ENCODE data around the gene GMDS.

Gene GMDS

GRCh38 chr6:2237001-2237400 lies 8.4 kb downstream of the GMDS start:
- no peak for DNase-seq

DNA sequence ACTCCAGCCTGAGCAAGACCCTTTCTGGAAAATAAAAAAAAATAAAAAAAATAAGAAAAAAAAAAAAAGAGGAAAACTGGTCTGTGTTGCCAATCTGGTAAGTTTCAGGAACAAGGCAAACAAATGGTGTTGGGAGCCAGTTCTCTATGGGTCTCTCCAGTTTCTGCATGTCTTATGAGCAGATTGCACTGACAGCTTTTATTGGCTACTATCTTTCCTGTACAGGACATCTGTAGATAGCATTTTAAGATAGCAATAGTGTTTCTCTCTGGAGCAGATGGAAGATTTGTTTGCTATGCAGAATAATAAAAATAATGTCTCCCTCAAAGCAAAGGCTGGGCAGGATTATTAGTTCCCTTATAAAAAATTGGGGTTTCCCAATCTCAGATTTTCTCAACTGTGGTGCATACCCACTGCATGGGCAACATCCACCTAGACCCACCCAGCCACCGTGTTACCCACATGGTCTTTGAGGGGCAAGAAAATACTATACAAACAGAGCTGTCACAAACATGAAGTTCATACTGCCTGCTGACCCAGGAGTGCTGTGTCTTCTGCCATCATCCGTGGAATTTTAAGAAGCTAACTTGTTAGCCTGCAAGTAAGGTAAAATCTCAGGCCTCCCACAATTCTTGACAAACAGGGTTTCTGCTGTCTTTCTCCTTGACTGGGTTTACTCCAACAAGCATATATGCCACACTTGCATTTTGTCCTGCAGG lies 9.5 kb downstream of the GMDS start:
- no peak for DNase-seq

GRCh38 chr6:2232445-2232844 lies 13.0 kb downstream of the GMDS start:
- no peak for DNase-seq

GRCh38 chr6:2231438-2231837 lies 14.0 kb downstream of the GMDS start:
- no peak for DNase-seq

GRCh38 chr6:2230659-2231277 lies 14.6 kb downstream of the GMDS start:
- no peak for DNase-seq

- no peak for DNase-seq
These were observed 15.7 kb downstream of the GMDS start for GRCh38 chr6:2229742-2230141.

GRCh38 chr6:2229039-2229438 lies 16.4 kb downstream of the GMDS start:
- no peak for DNase-seq

DNA sequence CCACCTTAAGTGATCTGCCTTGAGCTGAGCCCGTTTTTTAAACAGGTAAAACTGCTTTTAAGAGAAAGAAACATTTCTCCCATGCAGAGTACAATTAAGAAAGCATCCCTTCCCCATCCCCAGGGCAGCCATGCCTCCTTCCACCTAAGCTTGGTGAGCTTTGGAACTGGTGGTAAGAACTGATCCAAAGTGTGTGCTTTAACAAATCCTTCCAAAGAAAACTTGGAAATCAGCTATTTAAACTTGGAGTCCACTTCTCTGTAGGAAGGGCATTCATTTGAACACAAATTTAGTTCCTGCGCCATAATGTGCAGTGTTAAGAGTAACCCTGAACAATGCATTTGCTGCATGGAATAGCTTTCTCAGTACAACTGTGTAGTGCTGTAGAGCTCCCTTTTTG lies 17.0 kb downstream of the GMDS start:
- no peak for DNase-seq

DNA sequence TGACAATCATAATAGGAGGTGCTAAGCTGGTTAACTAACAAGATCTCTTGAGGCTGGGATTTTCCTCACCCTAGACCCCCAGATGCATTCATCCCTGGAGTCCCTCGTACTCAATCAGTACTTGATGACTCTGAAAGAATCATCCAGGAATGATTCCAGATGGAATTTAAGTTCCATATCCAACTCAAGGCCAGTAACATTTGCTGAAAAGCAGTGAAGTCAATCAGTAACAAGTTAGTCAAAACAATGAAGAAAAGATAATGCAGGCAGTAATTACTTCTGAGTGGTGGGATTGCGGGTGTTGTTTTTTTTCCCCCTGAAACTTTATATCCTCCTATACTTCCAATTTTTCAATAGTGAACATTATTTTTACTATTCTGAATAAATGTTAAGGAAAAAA lies 18.6 kb downstream of the GMDS start:
- no peak for DNase-seq

GRCh38 chr6:2225422-2226392 lies 19.7 kb downstream of the GMDS start:
- no peak for DNase-seq

- DNase-seq = no peak
These were observed 20.5 kb downstream of the GMDS start for GRCh38 chr6:2224847-2225382.

GRCh38 chr6:2222275-2222842 lies 23.0 kb downstream of the GMDS start:
- no peak for DNase-seq

DNA sequence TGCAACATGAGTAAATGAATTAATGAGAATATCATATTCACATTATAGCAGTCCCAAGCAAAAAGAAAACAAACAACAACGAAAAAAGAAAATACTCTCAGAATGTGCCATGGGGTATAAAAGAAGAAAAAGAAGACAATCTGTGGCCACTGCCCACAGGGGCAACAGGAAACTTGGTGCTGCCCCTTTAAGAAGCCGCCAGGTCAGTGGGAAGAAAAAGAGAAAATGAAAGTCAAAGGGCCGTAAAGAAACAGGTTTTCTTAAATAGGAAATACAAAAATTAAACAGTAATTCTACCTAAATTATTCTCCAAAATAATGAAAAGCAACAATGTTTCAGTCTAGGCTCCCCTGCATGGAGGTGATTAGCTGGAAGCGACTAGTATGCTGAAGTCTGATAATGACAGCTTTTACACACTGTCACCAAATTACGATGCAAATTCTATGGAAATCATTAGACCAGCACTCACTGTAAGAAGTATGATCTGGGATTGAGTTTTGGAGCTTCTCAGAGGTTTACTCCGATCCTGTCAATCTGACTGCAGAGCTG lies 23.6 kb downstream of the GMDS start:
- peak; percentile 22 for DNase-seq

DNA sequence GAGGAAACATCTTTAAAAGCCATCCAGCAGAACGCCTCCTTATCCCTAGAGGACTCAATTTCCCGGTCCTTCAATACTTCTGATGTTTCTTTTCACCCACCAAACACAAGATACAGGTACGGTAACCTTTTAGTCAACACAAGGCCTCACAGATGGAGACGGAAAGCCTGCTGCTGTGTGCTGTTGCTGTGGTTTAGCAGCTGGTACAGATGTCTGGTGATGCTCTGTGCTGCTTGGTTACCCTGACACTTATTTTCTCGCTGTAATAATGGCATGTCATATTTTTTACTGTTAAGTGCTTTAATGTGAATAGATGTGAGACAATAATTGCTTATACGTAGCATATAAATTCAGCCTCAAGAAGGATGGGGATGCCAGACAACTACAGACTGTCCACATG lies 25.3 kb downstream of the GMDS start:
- no peak for DNase-seq

- no peak for DNase-seq
These were observed 26.5 kb downstream of the GMDS start for GRCh38 chr6:2218866-2219265.

GRCh38 chr6:2216794-2217383 lies 28.5 kb downstream of the GMDS start:
- no peak for DNase-seq

DNA sequence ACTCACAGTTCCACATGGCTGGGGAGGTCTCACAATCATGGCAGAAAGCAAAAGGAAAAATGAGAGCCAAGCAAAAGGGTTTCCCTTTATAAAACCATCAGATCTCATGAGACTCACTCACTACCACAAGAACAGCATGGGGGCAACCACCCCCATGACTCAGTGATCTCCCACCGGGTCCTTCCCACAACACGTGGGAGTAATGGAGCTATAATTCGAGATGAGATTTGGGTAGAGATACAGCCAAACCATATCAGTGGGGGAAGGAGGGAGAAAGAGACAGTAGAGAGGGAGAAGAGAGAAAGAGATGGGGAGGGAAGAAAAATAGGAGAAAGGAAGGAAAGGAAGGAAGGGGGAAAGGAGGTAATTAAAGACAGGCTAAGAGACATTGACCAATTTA lies 30.1 kb downstream of the GMDS start:
- no peak for DNase-seq

- no peak for DNase-seq
These were observed 32.3 kb downstream of the GMDS start for GRCh38 chr6:2213086-2213485.

GRCh38 chr6:2209226-2209809 lies 36.1 kb downstream of the GMDS start:
- DNase-seq = peak; percentile 44

DNA sequence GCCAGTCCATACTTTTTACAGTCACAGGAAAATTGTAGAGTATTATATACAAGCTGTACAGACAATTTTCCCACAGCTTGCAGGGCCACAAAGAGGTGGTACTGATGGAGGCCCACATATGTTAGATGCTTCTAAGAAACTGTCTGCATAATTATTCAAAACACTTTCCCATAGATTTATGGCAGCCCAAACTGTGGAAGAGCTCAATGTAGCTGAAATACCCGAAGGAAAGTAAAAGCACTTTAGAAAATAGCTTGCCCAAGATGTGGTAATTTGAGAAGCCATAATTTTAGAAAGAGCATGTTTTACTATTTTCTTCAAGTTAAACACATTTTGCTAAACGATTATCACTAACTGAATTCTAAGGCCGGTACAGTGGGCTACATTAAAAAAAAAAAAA lies 36.9 kb downstream of the GMDS start:
- DNase-seq = no peak

DNA sequence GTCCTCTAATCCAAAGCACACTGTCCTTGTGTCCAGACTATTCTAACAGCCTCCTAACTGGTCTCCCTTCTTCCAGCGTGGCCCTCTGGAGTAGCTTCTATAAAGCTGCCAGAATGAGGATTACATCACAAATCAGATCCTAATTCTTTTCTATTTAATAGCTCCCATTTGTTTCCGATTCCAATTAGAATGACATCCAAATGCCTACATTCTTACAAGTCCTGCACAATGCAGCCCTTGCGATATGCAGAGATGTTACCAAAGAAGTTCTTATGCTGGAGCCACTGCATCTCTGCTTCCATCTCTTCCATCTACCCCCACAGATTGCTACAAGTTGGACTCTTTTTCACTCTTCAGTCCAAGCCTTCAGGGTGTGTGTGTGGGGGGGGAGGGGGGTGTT lies 40.0 kb downstream of the GMDS start:
- no peak for DNase-seq

DNA sequence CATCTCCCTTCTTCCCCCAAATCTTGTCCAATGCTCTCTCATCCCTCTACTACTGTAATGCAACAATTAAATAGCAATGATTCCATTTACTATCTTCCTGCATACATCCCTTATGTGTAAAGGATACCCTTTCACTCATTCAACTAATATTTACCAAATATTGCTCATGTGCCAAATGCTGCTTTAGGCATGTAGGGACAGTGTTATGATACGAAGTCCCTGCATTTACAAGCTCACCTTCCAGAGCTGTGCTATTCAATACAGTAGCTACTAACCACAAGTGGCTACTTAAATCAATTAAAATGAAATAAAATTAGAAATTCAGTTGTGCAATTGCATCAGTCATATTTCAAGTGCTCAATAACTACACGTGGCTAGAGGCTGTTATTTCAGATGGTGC lies 41.1 kb downstream of the GMDS start:
- DNase-seq = no peak
